ENCODE data around the gene MAP7D1. TPM values are rescaled to one million over a fixed set of nuclear protein-coding genes. Genes with fewer than 3 reads are reported as not detected.
A peak's percentile ranks its signal among the peaks of the same experiment; 100 is the strongest.

The MAP7D1 gene
- total RNA-seq, 6 experiments from 2014 or later = 202 to 234 (median 210) TPM

DNA sequence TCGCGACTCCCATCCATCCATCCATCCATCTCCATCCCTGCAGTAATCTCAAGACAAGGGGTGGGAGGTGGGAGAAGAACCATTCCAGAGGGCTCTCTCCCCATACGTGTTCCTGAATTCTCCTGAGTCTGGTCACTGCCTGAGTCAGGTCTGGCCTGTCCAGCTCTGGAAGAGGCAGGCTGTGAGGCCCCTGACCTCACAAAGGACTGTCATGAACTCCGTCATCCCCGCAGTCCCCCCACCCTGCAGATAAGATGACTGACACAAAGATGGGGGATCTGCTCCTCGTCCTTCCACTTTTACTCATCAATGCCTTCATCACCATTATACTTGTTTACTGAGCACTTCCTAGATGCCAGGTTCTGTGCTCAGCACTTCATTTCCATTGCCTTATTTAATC lies 1.6 kb upstream of the MAP7D1 start:
- Mint-ChIP-seq H3K4me3 (peak overlapping the region; percentile 83; the same call in 1 of the 2 replicates), H3K27me3 (ENCODE audit: insufficient read depth) (peaks cover 2% of the 10 kb centered on the region; the same call in 1 of the 2 replicates), H3K36me3 (ENCODE audit: low read depth) (peaks cover 17% of the 10 kb centered on the region), H3K27ac (peak overlapping the region; percentile 88), H3K4me1 (ENCODE audit: low read depth) (peaks cover 70% of the 10 kb centered on the region), H3K9me3 (no peaks in the 10 kb centered on the region)
- TF ChIP-seq, protein P1, sequence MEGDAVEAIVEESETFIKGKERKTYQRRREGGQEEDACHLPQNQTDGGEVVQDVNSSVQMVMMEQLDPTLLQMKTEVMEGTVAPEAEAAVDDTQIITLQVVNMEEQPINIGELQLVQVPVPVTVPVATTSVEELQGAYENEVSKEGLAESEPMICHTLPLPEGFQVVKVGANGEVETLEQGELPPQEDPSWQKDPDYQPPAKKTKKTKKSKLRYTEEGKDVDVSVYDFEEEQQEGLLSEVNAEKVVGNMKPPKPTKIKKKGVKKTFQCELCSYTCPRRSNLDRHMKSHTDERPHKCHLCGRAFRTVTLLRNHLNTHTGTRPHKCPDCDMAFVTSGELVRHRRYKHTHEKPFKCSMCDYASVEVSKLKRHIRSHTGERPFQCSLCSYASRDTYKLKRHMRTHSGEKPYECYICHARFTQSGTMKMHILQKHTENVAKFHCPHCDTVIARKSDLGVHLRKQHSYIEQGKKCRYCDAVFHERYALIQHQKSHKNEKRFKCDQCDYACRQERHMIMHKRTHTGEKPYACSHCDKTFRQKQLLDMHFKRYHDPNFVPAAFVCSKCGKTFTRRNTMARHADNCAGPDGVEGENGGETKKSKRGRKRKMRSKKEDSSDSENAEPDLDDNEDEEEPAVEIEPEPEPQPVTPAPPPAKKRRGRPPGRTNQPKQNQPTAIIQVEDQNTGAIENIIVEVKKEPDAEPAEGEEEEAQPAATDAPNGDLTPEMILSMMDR (IDR thresholded peaks at IDR 0.05) = no peak
- no peak for DNase-seq

DNA sequence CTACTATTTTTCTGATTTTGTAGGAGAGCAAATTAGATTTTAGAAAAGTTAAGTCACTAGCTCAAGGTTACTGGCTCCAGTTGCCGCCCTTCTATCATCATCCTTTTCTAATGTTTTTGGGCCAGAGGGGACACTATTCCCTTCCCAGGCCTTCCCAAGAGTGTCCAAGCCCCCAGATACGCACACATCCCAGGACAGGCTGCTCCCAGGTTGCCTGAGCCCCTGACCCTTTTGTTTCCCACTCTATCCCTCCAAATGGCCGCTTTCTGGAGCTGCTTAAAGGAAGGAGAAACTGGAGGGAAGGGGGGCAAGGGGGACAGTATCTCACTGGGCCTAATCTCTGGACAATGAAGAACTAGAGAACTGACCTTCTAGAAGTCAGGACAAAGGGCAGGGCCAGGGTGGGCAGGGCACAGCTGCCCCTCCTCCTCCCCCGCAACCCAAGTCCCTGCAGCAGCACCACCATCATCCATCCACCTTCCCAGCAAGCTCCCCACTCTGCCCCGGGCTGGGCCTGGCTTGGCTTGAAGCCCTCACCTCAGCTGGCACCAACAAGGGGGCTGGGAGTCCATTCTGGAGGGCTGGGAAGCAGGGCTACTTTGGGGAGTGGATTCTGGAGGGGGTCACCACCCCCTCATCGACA lies 1.1 kb upstream of the MAP7D1 start:
- Mint-ChIP-seq H3K4me3 (peak overlapping the region; percentile 83), H3K9me3 (no peaks in the 10 kb centered on the region), H3K27me3 (ENCODE audit: insufficient read depth) (peaks cover 2% of the 10 kb centered on the region; the same call in 1 of the 2 replicates), H3K36me3 (ENCODE audit: low read depth) (peaks cover 21% of the 10 kb centered on the region), H3K27ac (peak overlapping the region; percentile 88), H3K4me1 (ENCODE audit: low read depth) (peaks cover 72% of the 10 kb centered on the region)
- no peak for DNase-seq
- TF ChIP-seq, protein P1 (IDR thresholded peaks at IDR 0.05) = no peak

DNA sequence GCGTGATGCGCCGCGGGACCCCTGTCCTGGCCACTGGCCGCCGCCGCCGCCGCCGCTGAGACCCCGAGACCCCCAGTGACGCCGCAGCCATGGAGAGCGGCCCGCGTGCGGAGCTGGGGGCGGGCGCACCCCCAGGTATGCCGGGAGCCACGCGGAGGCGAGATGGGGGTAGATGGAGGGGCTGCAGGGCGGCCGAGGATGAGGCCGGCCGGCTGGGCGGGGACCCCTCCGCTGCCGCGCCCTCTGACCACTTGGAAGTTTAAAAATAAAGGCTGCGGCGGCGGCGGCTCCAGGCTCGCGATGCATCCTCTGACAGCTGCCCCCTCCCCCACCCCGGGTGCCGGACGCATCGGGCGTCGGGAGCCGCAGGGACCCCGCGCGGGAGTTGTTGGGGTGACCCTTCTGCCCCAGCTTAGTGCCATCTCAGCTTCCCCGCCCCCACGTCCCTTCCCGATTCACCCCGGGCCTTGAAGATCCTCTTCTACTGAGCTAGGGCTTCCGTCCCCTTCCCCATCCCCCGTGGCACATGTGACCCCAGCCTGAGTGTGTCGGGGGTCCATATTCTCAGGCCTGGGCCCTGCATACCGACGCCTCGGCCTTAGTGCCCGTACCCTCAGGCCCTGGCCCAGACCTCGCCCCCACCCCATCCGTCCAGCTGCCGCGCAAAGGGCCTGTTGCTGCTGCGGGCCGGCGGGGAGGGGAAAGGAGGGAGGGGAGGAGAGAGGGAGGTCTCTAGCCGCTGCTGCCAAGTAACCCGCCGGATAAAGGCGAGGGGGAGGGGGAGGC lies 562 bp downstream of the MAP7D1 start:
- H3K27me3 Mint-ChIP-seq (ENCODE audit: insufficient read depth) = peaks cover 2% of the 10 kb centered on the region; the same call in 1 of the 2 replicates
- TF ChIP-seq, protein P1 (IDR thresholded peaks at IDR 0.05) = no peak
- H3K27ac Mint-ChIP-seq = peak overlapping the region; percentile 78
- H3K4me3 Mint-ChIP-seq = peak overlapping the region; percentile 98
- H3K4me1 Mint-ChIP-seq (ENCODE audit: low read depth) = peaks cover 72% of the 10 kb centered on the region
- H3K9me3 Mint-ChIP-seq = no peaks in the 10 kb centered on the region
- DNase-seq = peak; percentile 37
- H3K36me3 Mint-ChIP-seq (ENCODE audit: low read depth) = peaks cover 21% of the 10 kb centered on the region

DNA sequence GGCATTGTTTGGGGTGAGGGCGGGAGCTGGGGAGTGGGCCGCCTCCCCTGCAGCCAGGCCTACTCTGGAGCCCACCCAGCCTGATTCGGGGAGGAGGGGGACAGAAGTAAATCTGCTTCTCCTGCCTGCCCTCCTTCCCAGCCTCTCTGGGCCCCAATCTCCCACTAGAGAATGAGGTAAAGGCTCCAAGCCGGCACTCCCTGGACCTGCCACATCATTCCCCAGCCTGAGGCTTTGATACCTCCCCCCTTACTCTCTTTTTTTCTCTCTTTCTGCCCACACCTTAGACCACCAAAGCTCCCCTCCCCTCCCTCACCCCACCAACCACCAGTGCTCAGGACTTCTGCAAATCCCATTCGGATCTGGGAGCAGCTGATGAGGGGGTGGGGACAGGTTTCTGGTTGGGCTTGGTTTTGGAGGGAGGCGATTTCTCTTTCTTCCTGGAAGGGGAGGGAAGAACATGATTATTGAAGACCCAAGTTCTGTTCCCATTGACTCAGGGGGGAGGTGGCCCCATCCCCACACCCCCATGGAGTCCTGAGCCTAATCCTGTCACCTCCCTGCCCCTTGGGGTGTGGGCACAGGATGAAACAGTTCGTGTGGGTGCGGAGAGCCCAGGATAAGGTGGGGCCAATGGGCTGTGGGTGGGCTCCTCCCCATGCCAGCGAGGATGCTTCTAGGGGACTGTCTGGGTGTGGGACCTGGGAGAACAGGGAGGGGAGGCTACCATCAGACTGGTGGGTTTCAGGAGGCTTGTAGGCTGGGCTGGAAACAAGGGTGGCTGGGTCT lies 1.3 kb downstream of the MAP7D1 start:
- Mint-ChIP-seq H3K36me3 (ENCODE audit: low read depth) (peaks cover 22% of the 10 kb centered on the region), H3K4me3 (peak overlapping the region; percentile 98), H3K4me1 (ENCODE audit: low read depth) (peaks cover 72% of the 10 kb centered on the region), H3K9me3 (no peaks in the 10 kb centered on the region), H3K27ac (peak overlapping the region; percentile 78), H3K27me3 (ENCODE audit: insufficient read depth) (peaks cover 2% of the 10 kb centered on the region; the same call in 1 of the 2 replicates)
- TF ChIP-seq, protein P1 (IDR thresholded peaks at IDR 0.05) = no peak
- DNase-seq = no peak
